Erythroblast (primary cell): Measurements from ENCODE around the gene SHOC2.

Experiments used
- GATA1 ChIP-seq: IDR thresholded peaks from 2 replicates; pipeline ENCODE4 v1.6.1; 2011; ENCODE audit warnings: low read depth, mild to moderate bottlenecking, control low read depth, low read length, moderate library complexity
- POLR2A ChIP-seq: IDR thresholded peaks from 2 replicates; pipeline ENCODE4 v1.6.1; 2011; ENCODE audit warnings: mild to moderate bottlenecking, low read length

- TF ChIP-seq POLR2A (no peak), GATA1 (no peak)
These were observed 43.0 kb downstream of the SHOC2 start for GRCh38 chr10:110962443-110962842.
